Measurements from ENCODE around the gene TSC1. TPM values are rescaled to one million over a fixed set of nuclear protein-coding genes. Genes with fewer than 3 reads are reported as not detected.

TSC1 gene
- total RNA-seq, 2 experiments from 2014 or later = 20.7 to 23.2 TPM

- CTCF ChIA-PET = no interaction called here
- no peak overlapping the region for H3K4me3 Mint-ChIP-seq
- no peaks in the 10 kb centered on the region for H3K36me3 Mint-ChIP-seq (ENCODE audit: low read depth)
- POLR2A ChIA-PET = interaction anchor here (0.5 kb wide), 1 partner anchor 403 kb away, joined by 6 read pairs; no protein-coding TSS in a partner anchor
- H3K4me1 Mint-ChIP-seq (ENCODE audit: low read depth) = peaks cover 8% of the 10 kb centered on the region
- no peak for DNase-seq
- H3K9me3 Mint-ChIP-seq = no peaks in the 10 kb centered on the region
- H3K27me3 Mint-ChIP-seq = no peaks in the 10 kb centered on the region
- no peak for TF ChIP-seq CTCF (IDR thresholded peaks at IDR 0.05)
- no peak for ATAC-seq
- intact Hi-C loops (cut with micrococcal nuclease) = no loop called here
- no peak overlapping the region for H3K27ac Mint-ChIP-seq
These were observed 57.0 kb downstream of the TSC1 start for GRCh38 chr9:132887181-132888120.

GRCh38 chr9:132886334-132886725 lies 58.1 kb downstream of the TSC1 start:
- H3K36me3 Mint-ChIP-seq (ENCODE audit: low read depth) = no peaks in the 10 kb centered on the region
- peaks cover 9% of the 10 kb centered on the region for H3K4me1 Mint-ChIP-seq (ENCODE audit: low read depth)
- H3K27ac Mint-ChIP-seq = no peak overlapping the region
- POLR2A ChIA-PET = interaction anchor here (1.2 kb wide), 1 partner anchor 8 kb away, joined by 3 read pairs; no protein-coding TSS in a partner anchor
- H3K27me3 Mint-ChIP-seq = no peaks in the 10 kb centered on the region
- ATAC-seq (no peak), DNase-seq (no peak)
- no peak overlapping the region for H3K4me3 Mint-ChIP-seq
- H3K9me3 Mint-ChIP-seq = no peaks in the 10 kb centered on the region
- CTCF ChIA-PET = interaction anchor here (1.1 kb wide), 1 partner anchor 16 kb away, joined by 5 read pairs; no protein-coding TSS in a partner anchor
- TF ChIP-seq CTCF (IDR thresholded peaks at IDR 0.05) = no peak
- intact Hi-C loops (cut with micrococcal nuclease) = no loop called here

- H3K36me3 Mint-ChIP-seq (ENCODE audit: low read depth) = no peaks in the 10 kb centered on the region
- intact Hi-C loops (cut with micrococcal nuclease) = no loop called here
- POLR2A ChIA-PET = interaction anchor here (1.2 kb wide), 1 partner anchor 8 kb away, joined by 3 read pairs; no protein-coding TSS in a partner anchor
These were observed 58.6 kb downstream of the TSC1 start for GRCh38 chr9:132885720-132886333.

DNA sequence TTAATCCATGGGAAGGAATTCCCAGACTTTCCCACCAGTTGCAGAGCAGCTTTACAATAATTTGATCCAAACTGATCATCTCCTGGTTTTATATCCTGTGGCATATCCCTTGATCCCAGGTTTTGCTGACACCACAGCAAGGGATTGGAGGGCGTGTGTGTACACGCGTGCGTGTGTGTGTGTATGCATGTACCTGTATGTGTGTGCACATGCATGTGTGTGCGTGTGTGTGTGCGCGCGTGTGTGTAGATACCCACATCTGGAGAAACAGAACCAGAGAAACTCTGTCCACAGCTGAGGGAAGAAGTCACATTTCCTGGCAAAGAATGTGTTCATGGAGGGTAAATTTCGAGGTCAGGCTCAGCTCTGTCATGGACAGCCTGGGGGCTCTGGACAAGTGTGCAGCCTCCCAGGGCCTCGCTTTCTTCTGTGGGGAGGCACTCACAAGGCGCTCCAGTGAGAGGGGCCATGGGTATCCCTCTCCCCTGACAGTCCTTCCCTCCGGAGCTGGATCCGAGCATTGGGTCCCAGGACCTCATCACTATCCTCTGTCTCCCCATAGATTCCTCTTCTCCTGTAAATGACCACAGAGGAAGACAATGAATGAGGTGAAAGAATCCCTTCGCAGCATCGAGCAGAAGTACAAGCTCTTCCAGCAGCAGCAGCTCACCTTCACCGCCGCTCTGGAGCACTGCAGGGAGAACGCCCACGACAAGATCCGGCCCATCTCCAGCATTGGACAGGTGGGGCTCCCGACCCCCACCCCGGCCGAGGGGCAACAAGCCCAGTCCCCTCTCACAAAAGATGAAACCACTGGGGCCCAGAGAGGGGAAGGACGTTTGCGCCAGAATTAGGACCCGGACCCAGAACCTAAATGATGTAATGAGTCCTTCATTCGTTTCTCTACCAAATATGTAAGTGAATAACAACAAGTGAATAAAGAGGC lies 60.8 kb downstream of the TSC1 start:
- intact Hi-C loops (cut with micrococcal nuclease) = no loop called here
- ChIA-PET POLR2A (interaction anchor here (1.0 kb wide), 1 partner anchor 19 kb away, joined by 3 read pairs; no protein-coding TSS in a partner anchor), CTCF (interaction anchor here (0.6 to 1.4 kb wide), 3 partner anchors 9 to 18 kb away, joined by 3 to 4 read pairs (median 4); no protein-coding TSS in a partner anchor)
- H3K27ac Mint-ChIP-seq = no peak overlapping the region
- no peak for TF ChIP-seq CTCF (IDR thresholded peaks at IDR 0.05)
- DNase-seq (no peak), ATAC-seq (no peak)
- no peaks in the 10 kb centered on the region for H3K36me3 Mint-ChIP-seq (ENCODE audit: low read depth)
- peaks cover 16% of the 10 kb centered on the region for H3K4me1 Mint-ChIP-seq (ENCODE audit: low read depth)
- no peak overlapping the region for H3K4me3 Mint-ChIP-seq
- H3K9me3 Mint-ChIP-seq = no peaks in the 10 kb centered on the region
- H3K27me3 Mint-ChIP-seq = no peaks in the 10 kb centered on the region

More at GRCh38 chr9:132885720-132886333, 58.6 kb downstream of the TSC1 start:
- Mint-ChIP-seq H3K4me1 (ENCODE audit: low read depth) (peaks cover 9% of the 10 kb centered on the region), H3K4me3 (no peak overlapping the region), H3K27me3 (no peaks in the 10 kb centered on the region), H3K9me3 (no peaks in the 10 kb centered on the region), H3K27ac (no peak overlapping the region)
- ATAC-seq (no peak), DNase-seq (peak; percentile 30)
- CTCF ChIA-PET = interaction anchor here (1.1 kb wide), 1 partner anchor 16 kb away, joined by 5 read pairs; no protein-coding TSS in a partner anchor
- no peak for TF ChIP-seq CTCF (IDR thresholded peaks at IDR 0.05)
